HL-60 (cell line): Measurements from ENCODE around the gene GGA1.

Experiments used
- DNase-seq, 2 experiments: peaks; one replicate each; pipeline ENCODE4 v3.0.0-alpha.2; 2010 to 2020; ENCODE audit warnings: low read depth in 1 of 2, low spot score in 1 of 2
- H3K27ac ChIP-seq: fragments of 250-450 bp; sonication (Bioruptor Pico); replicated peaks from 2 replicates; pipeline ENCODE4 v1.5.1; 2020; ENCODE audit warnings: mild to moderate bottlenecking, moderate library complexity
- H3K27me3 ChIP-seq: fragments of 250-450 bp; sonication (Bioruptor Pico); 2 replicates; pipeline ENCODE4 v1.5.1; 2021; ENCODE audit warnings: mild to moderate bottlenecking, moderate library complexity; ENCODE audit not compliant: insufficient read depth, poor library complexity, severe bottlenecking
- H3K4me3 ChIP-seq: replicated peaks from 2 replicates; pipeline ENCODE4 v1.5.1; 2011; ENCODE audit warnings: mild to moderate bottlenecking, control low read depth, low read length; ENCODE audit not compliant: insufficient read depth
- GABPA ChIP-seq: IDR thresholded peaks from 2 replicates; pipeline ENCODE4 v1.6.1; 2012; ENCODE audit warnings: low read depth
- POLR2AphosphoS5 ChIP-seq: IDR thresholded peaks from 2 replicates; pipeline ENCODE4 v1.6.1; 2012; ENCODE audit warnings: low read depth
- SPI1 ChIP-seq: IDR thresholded peaks from 2 replicates; pipeline ENCODE4 v1.6.1; 2012; ENCODE audit warnings: low read depth, mild to moderate bottlenecking, borderline replicate concordance
- TF ChIP-seq, protein P1 (sequence below): IDR thresholded peaks from one replicate; pipeline ENCODE4 v1.5.1; 2011; ENCODE audit warnings: low read length, control low read depth, inconsistent platforms; ENCODE audit not compliant: insufficient read depth
- TF ChIP-seq, protein P2 (sequence below): IDR thresholded peaks from 2 replicates; pipeline ENCODE4 v1.6.1; 2012; ENCODE audit warnings: low read depth; ENCODE audit not compliant: insufficient replicate concordance

GGA1 gene

DNA sequence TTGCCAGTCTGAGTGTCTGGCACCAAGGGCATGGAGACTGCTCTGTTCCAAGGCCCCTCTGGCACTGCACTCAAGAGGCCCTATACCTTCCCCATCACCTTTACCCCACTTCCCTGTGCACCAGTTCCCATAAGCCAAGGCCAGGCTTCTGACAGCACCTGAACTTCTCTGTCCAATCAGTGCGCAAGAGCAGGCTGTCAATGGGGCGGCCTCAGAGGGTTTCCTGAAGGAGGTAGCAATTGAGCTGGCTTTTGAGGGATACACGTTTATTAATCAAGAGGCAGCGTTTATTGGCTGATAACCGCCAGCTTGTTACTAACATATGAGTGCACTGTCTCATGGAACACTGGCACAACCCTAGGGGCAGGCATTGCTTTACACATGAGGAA lies 32.9 kb downstream of the GGA1 start:
- no peak overlapping the region for H3K4me3 ChIP-seq
- TF ChIP-seq POLR2AphosphoS5 (no peak), GABPA (no peak), SPI1 (no peak)
- TF ChIP-seq, protein P1, sequence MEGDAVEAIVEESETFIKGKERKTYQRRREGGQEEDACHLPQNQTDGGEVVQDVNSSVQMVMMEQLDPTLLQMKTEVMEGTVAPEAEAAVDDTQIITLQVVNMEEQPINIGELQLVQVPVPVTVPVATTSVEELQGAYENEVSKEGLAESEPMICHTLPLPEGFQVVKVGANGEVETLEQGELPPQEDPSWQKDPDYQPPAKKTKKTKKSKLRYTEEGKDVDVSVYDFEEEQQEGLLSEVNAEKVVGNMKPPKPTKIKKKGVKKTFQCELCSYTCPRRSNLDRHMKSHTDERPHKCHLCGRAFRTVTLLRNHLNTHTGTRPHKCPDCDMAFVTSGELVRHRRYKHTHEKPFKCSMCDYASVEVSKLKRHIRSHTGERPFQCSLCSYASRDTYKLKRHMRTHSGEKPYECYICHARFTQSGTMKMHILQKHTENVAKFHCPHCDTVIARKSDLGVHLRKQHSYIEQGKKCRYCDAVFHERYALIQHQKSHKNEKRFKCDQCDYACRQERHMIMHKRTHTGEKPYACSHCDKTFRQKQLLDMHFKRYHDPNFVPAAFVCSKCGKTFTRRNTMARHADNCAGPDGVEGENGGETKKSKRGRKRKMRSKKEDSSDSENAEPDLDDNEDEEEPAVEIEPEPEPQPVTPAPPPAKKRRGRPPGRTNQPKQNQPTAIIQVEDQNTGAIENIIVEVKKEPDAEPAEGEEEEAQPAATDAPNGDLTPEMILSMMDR = no peak
- TF ChIP-seq, protein P2, sequence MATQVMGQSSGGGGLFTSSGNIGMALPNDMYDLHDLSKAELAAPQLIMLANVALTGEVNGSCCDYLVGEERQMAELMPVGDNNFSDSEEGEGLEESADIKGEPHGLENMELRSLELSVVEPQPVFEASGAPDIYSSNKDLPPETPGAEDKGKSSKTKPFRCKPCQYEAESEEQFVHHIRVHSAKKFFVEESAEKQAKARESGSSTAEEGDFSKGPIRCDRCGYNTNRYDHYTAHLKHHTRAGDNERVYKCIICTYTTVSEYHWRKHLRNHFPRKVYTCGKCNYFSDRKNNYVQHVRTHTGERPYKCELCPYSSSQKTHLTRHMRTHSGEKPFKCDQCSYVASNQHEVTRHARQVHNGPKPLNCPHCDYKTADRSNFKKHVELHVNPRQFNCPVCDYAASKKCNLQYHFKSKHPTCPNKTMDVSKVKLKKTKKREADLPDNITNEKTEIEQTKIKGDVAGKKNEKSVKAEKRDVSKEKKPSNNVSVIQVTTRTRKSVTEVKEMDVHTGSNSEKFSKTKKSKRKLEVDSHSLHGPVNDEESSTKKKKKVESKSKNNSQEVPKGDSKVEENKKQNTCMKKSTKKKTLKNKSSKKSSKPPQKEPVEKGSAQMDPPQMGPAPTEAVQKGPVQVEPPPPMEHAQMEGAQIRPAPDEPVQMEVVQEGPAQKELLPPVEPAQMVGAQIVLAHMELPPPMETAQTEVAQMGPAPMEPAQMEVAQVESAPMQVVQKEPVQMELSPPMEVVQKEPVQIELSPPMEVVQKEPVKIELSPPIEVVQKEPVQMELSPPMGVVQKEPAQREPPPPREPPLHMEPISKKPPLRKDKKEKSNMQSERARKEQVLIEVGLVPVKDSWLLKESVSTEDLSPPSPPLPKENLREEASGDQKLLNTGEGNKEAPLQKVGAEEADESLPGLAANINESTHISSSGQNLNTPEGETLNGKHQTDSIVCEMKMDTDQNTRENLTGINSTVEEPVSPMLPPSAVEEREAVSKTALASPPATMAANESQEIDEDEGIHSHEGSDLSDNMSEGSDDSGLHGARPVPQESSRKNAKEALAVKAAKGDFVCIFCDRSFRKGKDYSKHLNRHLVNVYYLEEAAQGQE = no peak
- H3K27ac ChIP-seq = peak overlapping the region; percentile 81; the same call in 1 of the 2 replicates
- no peaks in the 10 kb centered on the region for H3K27me3 ChIP-seq
- DNase-seq = no peak

DNA sequence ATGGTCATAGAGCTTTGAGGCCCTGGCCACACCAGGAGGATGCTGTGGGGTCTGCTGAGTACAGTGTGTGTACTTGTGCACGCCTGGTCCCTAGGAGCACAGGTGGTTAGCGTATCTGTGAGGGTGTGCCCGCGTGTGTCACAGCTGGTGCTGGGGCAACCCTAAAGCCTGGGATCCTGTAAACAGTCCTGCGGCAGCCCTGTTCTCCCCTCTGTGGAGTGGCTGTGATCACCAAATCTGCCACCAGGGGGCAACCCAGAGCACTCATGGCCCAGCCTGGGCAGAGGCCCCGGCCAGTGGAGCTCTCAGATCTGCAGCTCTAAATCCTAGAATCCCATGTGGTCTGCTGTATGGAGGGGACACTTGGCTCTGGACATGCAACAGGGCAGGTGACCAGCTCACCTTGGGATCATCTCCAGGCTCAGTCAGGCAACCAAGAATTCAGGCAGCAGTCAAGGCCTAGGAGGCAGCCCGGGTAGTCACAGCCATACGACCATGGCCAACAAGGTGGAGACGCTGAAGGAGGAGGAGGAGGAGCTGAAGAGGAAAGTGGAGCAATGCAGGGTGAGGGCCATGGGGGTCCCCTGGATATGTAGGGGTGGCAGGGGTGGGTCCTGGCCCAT lies 34.7 kb downstream of the GGA1 start:
- peak in 1 of 2 experiments; percentile 85 for DNase-seq
- TF ChIP-seq, protein P1 = peak; percentile 91
- TF ChIP-seq GABPA (no peak), POLR2AphosphoS5 (no peak)
- no peak overlapping the region for H3K27ac ChIP-seq
- no peak overlapping the region for H3K4me3 ChIP-seq
- H3K27me3 ChIP-seq = no peaks in the 10 kb centered on the region

DNA sequence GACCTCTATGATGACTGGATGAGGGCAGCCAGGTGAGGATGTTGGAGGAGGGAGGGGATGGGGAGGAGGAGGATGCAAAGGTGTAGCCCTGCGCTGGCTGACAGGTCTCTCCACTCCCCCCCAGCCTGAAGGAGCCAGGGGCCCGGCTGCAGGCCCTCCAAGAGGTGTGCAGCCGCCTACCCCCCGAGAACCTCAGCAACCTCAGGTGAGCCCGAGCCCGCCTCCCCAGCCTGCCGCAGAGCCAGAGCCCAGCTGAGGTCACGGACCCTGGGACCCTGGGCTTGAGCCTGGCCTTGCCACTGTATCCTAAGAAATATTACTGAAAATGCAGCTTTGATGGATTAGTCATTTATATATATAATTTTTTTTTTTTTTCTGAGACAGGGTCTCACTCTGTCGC lies 38.7 kb downstream of the GGA1 start:
- Histone ChIP-seq H3K4me3 (no peak overlapping the region), H3K27ac (no peak overlapping the region), H3K27me3 (no peaks in the 10 kb centered on the region)
- no peak for DNase-seq
- TF ChIP-seq POLR2AphosphoS5 (no peak), GABPA (no peak), SPI1 (no peak)
- TF ChIP-seq, protein P1 = no peak
- TF ChIP-seq, protein P2 = no peak

DNA sequence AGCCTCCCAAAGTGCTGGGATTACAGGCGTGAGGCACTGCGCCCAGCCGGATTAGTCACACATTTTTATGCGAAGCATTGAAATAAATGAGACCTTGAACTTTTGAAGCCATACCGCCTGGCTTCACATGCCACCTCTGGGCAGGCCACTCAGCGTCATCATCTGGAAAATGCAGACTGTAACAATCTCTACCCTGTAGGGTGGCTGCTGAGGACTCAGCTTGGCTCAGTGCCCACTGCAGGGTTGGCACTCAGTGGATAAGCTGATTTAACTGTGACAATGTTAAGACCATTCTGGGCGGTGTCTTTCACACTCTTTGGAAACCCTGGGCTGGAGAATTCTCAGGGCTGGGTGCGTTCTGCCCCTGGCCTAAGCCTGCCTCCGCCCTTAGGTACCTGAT lies 39.3 kb downstream of the GGA1 start:
- Histone ChIP-seq H3K27me3 (no peaks in the 10 kb centered on the region), H3K4me3 (no peak overlapping the region), H3K27ac (no peak overlapping the region)
- TF ChIP-seq SPI1 (no peak), POLR2AphosphoS5 (no peak), GABPA (no peak)
- TF ChIP-seq, protein P1 = no peak
- TF ChIP-seq, protein P2 = no peak
- DNase-seq = no peak
